Mesendoderm (in vitro differentiated cells): ENCODE results near the gene TMPRSS2.

Experiments
- DNase-seq: peaks from one replicate; pipeline ENCODE4 v3.0.0; 2013
- H2AK5ac ChIP-seq: 2 replicates; pipeline ENCODE4 v1.6.1; 2013; ENCODE audit warnings: low read length, inconsistent platforms
- H2BK120ac ChIP-seq: 2 replicates; pipeline ENCODE4 v1.6.1; 2013; ENCODE audit warnings: low read depth, mild to moderate bottlenecking, low read length, moderate library complexity, mixed read lengths
- H2BK15ac ChIP-seq: replicated peaks from 2 replicates; pipeline ENCODE4 v1.6.1; 2013; ENCODE audit warnings: low read depth, mild to moderate bottlenecking, moderate library complexity
- H2BK5ac ChIP-seq: 2 replicates; pipeline ENCODE4 v1.6.1; 2013; ENCODE audit warnings: low read length, inconsistent platforms
- H3K18ac ChIP-seq: 2 replicates; pipeline ENCODE4 v1.6.1; 2013; ENCODE audit warnings: mild to moderate bottlenecking, low read length, mixed read lengths
- H3K23ac ChIP-seq: one replicate; pipeline ENCODE4 v1.6.1; 2013; ENCODE audit warnings: low read length
- H3K27ac ChIP-seq: 2 replicates; pipeline ENCODE4 v1.5.1; 2013; ENCODE audit warnings: low read depth, mild to moderate bottlenecking, inconsistent platforms, low read length, moderate library complexity
- H3K27me3 ChIP-seq: 2 replicates; pipeline ENCODE4 v1.6.1; 2013; ENCODE audit warnings: low read length, control low read depth, mild to moderate bottlenecking, inconsistent platforms; ENCODE audit not compliant: insufficient read depth, poor library complexity
- H3K36me3 ChIP-seq: 2 replicates; pipeline ENCODE4 v1.6.1; 2013; ENCODE audit warnings: low read length, inconsistent platforms; ENCODE audit not compliant: control insufficient read depth, insufficient read depth
- H3K4ac ChIP-seq: one replicate; pipeline ENCODE4 v1.6.1; 2013; ENCODE audit warnings: low read depth, mild to moderate bottlenecking, low read length, moderate library complexity
- H3K4me1 ChIP-seq: 2 replicates; pipeline ENCODE4 v1.6.1; 2013; ENCODE audit warnings: low read depth, low read length, inconsistent platforms; ENCODE audit not compliant: control insufficient read depth
- H3K4me2 ChIP-seq: 2 replicates; pipeline ENCODE4 v1.6.1; 2013; ENCODE audit warnings: low read length
- H3K4me3 ChIP-seq: 2 replicates; pipeline ENCODE4 v1.5.1; 2013; ENCODE audit warnings: mild to moderate bottlenecking, low read length
- H3K56ac ChIP-seq: one replicate; pipeline ENCODE4 v1.6.1; 2013; ENCODE audit warnings: low read length
- H3K79me1 ChIP-seq: 2 replicates; pipeline ENCODE4 v1.6.1; 2013; ENCODE audit warnings: low read length, inconsistent platforms
- H3K79me2 ChIP-seq: 2 replicates; pipeline ENCODE4 v1.6.1; 2013; ENCODE audit warnings: mild to moderate bottlenecking, low read length; ENCODE audit not compliant: control insufficient read depth, insufficient read depth
- H3K9ac ChIP-seq: 2 replicates; pipeline ENCODE4 v1.6.1; 2013; ENCODE audit warnings: low read length, inconsistent platforms
- H4K5ac ChIP-seq: one replicate; pipeline ENCODE4 v1.6.1; 2013; ENCODE audit warnings: low read length
- H4K8ac ChIP-seq: one replicate; pipeline ENCODE4 v1.6.1; 2013; ENCODE audit warnings: low read depth, mild to moderate bottlenecking, control low read depth, low read length, moderate library complexity
- WGBS: extraction: QIAGEN DNeasy Blood & Tissue Kit; methylation state at CpG from one replicate; pipeline ENCODE4 v1.1.7; 2013; ENCODE audit warnings: low lambda C conversion rate, missing lambda C conversion rate; ENCODE audit not compliant: insufficient coverage; ENCODE audit errors: extremely low coverage; 5-methylcytosine and 5-hydroxymethylcytosine counted together

The TMPRSS2 gene

DNA sequence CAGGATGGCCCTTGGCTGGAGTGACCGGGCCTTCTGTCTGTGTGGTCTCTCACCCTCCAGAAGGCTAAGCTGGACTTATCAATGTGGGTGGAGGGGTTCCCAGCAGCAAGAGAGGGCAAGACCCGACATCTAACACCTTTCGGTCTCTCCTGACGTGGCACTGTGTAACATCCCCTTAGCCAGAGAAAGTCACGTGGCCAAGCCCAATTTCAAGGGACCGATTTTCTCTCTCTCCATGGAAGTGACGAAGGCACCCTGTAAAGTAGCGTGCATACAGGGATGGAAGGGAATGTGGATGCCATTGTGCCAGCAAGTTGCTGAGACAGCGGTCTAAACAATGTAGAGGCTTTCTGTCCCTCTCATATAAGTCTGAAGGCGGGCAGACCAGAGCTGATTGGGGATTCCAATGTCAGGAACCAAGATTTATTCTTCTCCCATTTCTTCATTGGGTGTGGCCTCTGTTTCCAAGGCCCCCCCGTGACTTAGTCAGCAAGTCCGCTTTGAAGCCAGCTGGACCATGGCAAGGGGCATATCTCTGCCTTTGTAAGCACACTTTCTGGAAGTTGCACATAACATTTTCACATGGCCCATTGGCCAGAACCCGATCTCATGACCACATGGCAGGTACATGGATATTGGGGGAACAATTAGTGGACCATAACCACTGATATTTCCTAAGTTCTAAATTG lies 69.4 kb downstream of the TMPRSS2 start:
- no peak overlapping the region for H4K8ac ChIP-seq
- no peak overlapping the region for H3K4ac ChIP-seq
- DNase-seq = no peak
- H3K79me1 ChIP-seq = no peaks in the 10 kb centered on the region
- H4K5ac ChIP-seq = no peak overlapping the region
- no peaks in the 10 kb centered on the region for H3K79me2 ChIP-seq
- no peak overlapping the region for H3K27ac ChIP-seq
- H3K23ac ChIP-seq = no peak overlapping the region
- no peak overlapping the region for H2AK5ac ChIP-seq
- no peak overlapping the region for H3K56ac ChIP-seq
- no CpG with 5 or more reads among the region's 13 CpGs for WGBS
- H3K9ac ChIP-seq = no peak overlapping the region
- H3K18ac ChIP-seq = no peak overlapping the region
- H2BK15ac ChIP-seq = no peak overlapping the region
- H3K4me2 ChIP-seq = no peak overlapping the region
- no peaks in the 10 kb centered on the region for H3K36me3 ChIP-seq
- H3K4me1 ChIP-seq = no peaks in the 10 kb centered on the region
- no peak overlapping the region for H3K4me3 ChIP-seq
- H2BK120ac ChIP-seq = no peak overlapping the region
- no peaks in the 10 kb centered on the region for H3K27me3 ChIP-seq
- H2BK5ac ChIP-seq = no peak overlapping the region

DNA sequence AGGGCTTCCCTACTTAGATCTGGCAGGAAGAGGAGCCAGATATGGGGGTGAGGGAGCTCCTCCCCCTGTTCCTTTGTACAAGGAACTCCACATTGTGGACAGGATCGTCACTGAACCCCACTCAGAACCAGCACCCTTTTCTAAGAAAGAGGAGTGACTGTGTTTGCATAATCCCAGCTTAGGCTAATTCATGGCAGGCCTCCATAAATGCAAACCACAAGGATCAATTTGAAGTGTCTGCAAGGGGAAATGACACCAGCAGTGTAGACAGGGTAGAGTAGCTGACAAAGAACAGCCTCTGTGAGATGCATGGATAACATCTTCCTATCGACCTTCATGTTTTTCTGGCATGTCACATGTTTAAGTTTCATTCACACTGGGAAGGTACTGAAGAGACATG lies 70.2 kb downstream of the TMPRSS2 start:
- H2BK120ac ChIP-seq = no peak overlapping the region
- H3K4ac ChIP-seq = no peak overlapping the region
- DNase-seq = no peak
- H3K27me3 ChIP-seq = no peaks in the 10 kb centered on the region
- H2BK15ac ChIP-seq = no peak overlapping the region
- H3K18ac ChIP-seq = no peak overlapping the region
- no peaks in the 10 kb centered on the region for H3K79me2 ChIP-seq
- H3K27ac ChIP-seq = no peak overlapping the region
- no peak overlapping the region for H4K5ac ChIP-seq
- no peak overlapping the region for H3K56ac ChIP-seq
- no peak overlapping the region for H2AK5ac ChIP-seq
- no CpG with 5 or more reads among the region's 2 CpGs for WGBS
- no peaks in the 10 kb centered on the region for H3K79me1 ChIP-seq
- no peaks in the 10 kb centered on the region for H3K4me1 ChIP-seq
- H3K36me3 ChIP-seq = no peaks in the 10 kb centered on the region
- H3K23ac ChIP-seq = no peak overlapping the region
- no peak overlapping the region for H4K8ac ChIP-seq
- no peak overlapping the region for H3K9ac ChIP-seq
- H3K4me2 ChIP-seq = no peak overlapping the region
- H3K4me3 ChIP-seq = no peak overlapping the region
- no peak overlapping the region for H2BK5ac ChIP-seq

DNA sequence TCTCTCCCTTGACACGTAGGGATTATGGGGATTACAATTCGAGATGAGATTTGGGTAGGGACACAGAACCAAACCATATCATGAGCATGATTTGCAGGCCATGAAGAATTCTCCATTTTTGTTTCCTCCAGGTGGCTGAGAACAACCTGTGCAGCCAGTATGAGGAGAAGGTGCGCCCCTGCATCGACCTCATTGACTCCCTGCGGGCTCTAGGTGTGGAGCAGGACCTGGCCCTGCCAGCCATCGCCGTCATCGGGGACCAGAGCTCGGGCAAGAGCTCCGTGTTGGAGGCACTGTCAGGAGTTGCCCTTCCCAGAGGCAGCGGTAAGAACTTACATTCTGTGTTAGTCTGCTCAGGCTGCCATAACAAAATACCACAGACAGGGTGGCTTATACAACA lies 72.3 kb downstream of the TMPRSS2 start:
- WGBS = no CpG with 5 or more reads among the region's 11 CpGs
- Histone ChIP-seq H3K18ac (no peak overlapping the region), H3K23ac (no peak overlapping the region)

DNA sequence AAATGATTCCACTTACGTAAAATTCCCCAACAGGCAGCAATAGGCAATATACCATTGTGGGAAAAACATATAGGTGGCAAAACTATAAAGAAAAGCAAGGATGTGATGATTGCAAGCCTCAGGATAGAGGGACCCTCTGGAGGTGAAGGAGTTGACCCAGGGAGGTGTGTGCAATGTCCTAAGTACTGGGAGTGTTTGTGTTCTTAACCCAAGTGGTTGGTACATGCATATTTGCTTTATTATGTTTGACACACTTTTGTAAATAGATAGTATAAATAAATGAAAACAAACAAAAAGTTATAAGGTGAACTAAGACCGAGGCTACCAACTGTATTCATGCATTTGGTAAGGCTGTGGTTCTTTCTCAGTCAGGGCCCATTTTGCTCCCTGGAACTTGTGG lies 74.4 kb downstream of the TMPRSS2 start:
- WGBS = no CpG with 5 or more reads among the region's 2 CpGs
- no peak overlapping the region for H3K4me2 ChIP-seq

More for the DNA sequence above, 72.3 kb downstream of the TMPRSS2 start:
- H2BK15ac ChIP-seq = no peak overlapping the region
- H3K4me3 ChIP-seq = no peak overlapping the region
- H4K8ac ChIP-seq = no peak overlapping the region
- H2AK5ac ChIP-seq = no peak overlapping the region
- H2BK5ac ChIP-seq = no peak overlapping the region
- no peak overlapping the region for H3K27ac ChIP-seq
- H3K79me1 ChIP-seq = no peaks in the 10 kb centered on the region
- no peak overlapping the region for H3K9ac ChIP-seq
- H3K4ac ChIP-seq = no peak overlapping the region
- H3K4me2 ChIP-seq = no peak overlapping the region
- no peak overlapping the region for H2BK120ac ChIP-seq
- DNase-seq = no peak
- no peaks in the 10 kb centered on the region for H3K79me2 ChIP-seq
- H3K4me1 ChIP-seq = no peaks in the 10 kb centered on the region
- no peaks in the 10 kb centered on the region for H3K27me3 ChIP-seq
- H3K56ac ChIP-seq = no peak overlapping the region
- no peak overlapping the region for H4K5ac ChIP-seq
- no peaks in the 10 kb centered on the region for H3K36me3 ChIP-seq

DNA sequence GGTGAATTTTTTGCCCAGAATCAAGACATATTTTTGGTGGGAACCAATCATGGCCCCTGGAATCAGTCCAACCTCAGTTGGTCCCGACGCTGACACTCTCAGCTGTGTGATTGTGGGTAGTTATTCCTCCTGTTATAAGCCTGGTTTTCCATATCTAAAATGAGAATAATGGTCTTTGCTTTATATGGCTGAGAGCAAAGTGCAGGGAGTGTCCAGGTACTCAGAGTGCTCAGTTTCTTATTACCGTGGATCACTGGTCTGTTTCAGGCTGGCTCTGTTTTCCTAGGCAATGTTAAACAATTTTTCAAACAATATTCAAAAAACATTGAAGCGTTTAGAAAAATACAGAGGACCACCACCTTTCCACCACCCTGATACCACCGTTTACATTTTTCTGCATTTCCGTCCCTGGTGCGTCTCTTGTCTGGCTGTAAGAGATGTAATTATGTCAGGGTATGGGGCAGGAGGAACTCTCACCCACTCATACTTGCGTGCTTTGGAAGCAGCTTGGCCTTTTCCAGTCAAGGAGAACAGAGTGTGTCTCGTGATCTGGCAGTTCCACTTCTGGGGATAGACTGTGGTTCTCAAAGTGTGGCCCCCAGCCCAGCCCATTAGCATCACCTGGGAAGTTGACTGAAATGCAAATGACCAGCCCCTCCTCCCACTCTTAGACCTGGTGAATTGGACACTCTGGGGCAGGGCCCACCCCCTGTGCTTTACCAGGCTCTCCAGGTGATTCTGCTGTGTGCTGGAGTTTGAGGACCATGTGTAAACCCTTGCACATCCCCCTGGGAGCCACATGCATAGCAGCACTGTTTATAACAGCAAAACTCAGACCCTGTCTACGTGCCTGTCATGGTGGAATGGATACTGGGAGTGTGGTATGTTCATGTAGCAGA lies 75.1 kb downstream of the TMPRSS2 start:
- no CpG with 5 or more reads among the region's 10 CpGs for whole genome bisulfite sequencing

More for the DNA sequence above, 74.4 kb downstream of the TMPRSS2 start:
- Histone ChIP-seq H3K9ac (no peak overlapping the region), H2BK15ac (no peak overlapping the region), H3K79me2 (no peaks in the 10 kb centered on the region), H3K27me3 (no peaks in the 10 kb centered on the region), H3K36me3 (no peaks in the 10 kb centered on the region), H2AK5ac (no peak overlapping the region), H3K4me1 (no peaks in the 10 kb centered on the region), H2BK5ac (no peak overlapping the region), H3K79me1 (no peaks in the 10 kb centered on the region), H2BK120ac (no peak overlapping the region), H4K5ac (no peak overlapping the region), H3K27ac (no peak overlapping the region), H4K8ac (no peak overlapping the region), H3K4ac (no peak overlapping the region), H3K18ac (no peak overlapping the region), H3K4me3 (no peak overlapping the region), H3K23ac (no peak overlapping the region), H3K56ac (no peak overlapping the region)
- DNase-seq = no peak

More for the DNA sequence above, 75.1 kb downstream of the TMPRSS2 start:
- H4K8ac ChIP-seq = no peak overlapping the region
- H2AK5ac ChIP-seq = no peak overlapping the region
- no peak overlapping the region for H2BK15ac ChIP-seq
- no peak overlapping the region for H3K23ac ChIP-seq
- H3K4ac ChIP-seq = no peak overlapping the region
- no peak overlapping the region for H3K27ac ChIP-seq
- H4K5ac ChIP-seq = no peak overlapping the region
- H3K4me1 ChIP-seq = no peaks in the 10 kb centered on the region
- no peak overlapping the region for H2BK120ac ChIP-seq
- no peaks in the 10 kb centered on the region for H3K79me1 ChIP-seq
- no peaks in the 10 kb centered on the region for H3K79me2 ChIP-seq
- H2BK5ac ChIP-seq = no peak overlapping the region
- no peak overlapping the region for H3K56ac ChIP-seq
- H3K9ac ChIP-seq = no peak overlapping the region
- DNase-seq = no peak
- no peak overlapping the region for H3K4me3 ChIP-seq
- H3K36me3 ChIP-seq = no peaks in the 10 kb centered on the region
- no peak overlapping the region for H3K4me2 ChIP-seq
- no peaks in the 10 kb centered on the region for H3K27me3 ChIP-seq
- H3K18ac ChIP-seq = no peak overlapping the region
